ENCODE measurements around the gene LIMS3.
"Not testable (repeated sequence)": the region's sequence is repeated elsewhere in the genome, so short reads cannot be mapped to it uniquely, and the experiment has no call there.

The LIMS3 gene, protein sequence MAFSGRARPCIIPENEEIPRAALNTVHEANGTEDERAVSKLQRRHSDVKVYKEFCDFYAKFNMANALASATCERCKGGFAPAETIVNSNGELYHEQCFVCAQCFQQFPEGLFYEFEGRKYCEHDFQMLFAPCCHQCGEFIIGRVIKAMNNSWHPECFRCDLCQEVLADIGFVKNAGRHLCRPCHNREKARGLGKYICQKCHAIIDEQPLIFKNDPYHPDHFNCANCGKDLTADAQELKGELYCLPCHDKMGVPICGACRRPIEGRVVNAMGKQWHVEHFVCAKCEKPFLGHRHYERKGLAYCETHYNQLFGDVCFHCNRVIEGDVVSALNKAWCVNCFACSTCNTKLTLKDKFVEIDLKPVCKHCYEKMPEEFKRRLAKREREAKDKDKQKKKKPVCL

DNA sequence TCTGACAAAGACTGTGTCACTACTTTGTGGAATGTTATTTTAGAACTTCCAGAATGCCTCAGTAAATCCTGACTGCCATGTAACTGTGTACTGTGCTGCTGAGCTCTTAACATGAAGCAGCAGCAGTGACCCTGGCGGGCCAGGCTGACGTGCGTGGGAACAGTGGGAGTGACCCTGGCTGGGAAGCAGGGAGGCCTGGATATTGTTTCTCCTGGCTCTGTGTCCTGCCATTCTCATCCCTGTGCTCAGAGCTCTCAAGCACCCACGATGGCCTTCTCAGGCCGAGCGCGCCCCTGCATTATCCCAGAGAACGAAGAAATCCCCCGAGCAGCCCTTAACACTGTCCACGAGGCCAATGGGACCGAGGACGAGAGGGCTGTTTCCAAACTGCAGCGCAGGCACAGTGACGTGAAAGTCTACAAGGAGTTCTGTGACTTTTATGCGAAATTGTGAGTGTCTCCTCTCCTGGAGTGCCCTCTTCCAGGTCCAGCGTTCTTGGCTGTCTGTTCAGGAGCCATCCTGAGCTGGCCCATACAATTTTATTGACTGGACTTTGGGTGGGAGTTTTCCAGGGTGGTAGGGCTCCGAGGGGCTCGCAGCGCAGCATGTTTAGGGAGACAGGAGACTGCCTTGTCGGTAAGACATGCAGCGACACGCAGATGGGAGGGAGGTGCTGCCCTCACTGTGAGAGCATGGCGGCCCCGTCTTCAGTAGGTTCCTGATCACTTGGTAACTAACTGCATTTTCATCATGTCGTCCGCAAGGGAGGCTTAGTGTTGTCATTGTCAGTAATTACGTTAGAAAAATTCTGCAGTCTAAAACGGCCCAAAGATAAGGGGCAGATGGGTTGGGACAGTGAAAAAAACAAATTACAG is at the start of gene LIMS3:
LIMS3 (plus strand) TSS at position 227 of the 875 bp plus-strand sequence; CDS start at position 268, 41 bp downstream.
- H3K27ac ChIP-seq; H3K4me1 ChIP-seq; H3K27me3 ChIP-seq (ENCODE audit: control insufficient read depth, insufficient read depth, low read length); H3K4me3 ChIP-seq (ENCODE audit: low read depth, low read length); H2AFZ ChIP-seq; H3K9ac ChIP-seq; H3K36me3 ChIP-seq (ENCODE audit: control insufficient read depth, insufficient read depth, low read length); H3K9me3 ChIP-seq (ENCODE audit: control insufficient read depth, low read length); H3K79me2 ChIP-seq; H3K4me2 ChIP-seq (ENCODE audit: low read length): not testable (repeated sequence)

DNA sequence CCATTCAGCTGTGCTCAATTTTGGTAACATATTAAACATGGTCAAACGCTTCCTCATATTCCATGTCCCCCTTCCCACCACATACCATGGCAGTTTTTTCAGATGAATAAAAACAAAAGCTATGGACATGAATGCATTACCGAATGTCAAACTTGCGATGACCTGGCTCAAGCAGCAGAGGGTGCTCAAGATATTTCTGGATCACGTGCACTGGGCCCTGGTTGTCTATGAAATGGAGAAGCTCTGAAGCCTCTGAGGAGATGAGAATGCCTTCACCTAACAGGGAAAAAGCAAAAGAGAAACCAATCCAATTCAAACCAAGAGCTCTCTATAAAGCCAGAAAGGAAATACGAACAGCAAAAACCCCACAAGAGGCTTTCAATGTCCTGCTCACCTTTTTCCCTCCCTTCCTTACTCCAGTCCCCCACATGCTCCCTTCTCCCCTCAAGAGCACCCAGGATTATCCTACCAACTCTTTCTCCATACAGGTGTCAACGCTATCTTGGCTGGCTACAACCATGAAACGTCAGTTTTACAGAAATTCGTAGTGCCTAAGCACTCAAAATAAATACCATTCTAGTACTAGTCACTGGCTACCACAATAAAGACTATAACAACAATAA is 27.2 kb upstream of the LIMS3 start:
- H3K27me3 ChIP-seq (ENCODE audit: control insufficient read depth, insufficient read depth, low read length); H3K4me3 ChIP-seq (ENCODE audit: low read depth, low read length); H3K9me3 ChIP-seq (ENCODE audit: control insufficient read depth, low read length); H3K4me1 ChIP-seq; H3K4me2 ChIP-seq (ENCODE audit: low read length); H3K79me2 ChIP-seq; H3K27ac ChIP-seq; H3K9ac ChIP-seq; H2AFZ ChIP-seq; H3K36me3 ChIP-seq (ENCODE audit: control insufficient read depth, insufficient read depth, low read length): not testable (repeated sequence)

DNA sequence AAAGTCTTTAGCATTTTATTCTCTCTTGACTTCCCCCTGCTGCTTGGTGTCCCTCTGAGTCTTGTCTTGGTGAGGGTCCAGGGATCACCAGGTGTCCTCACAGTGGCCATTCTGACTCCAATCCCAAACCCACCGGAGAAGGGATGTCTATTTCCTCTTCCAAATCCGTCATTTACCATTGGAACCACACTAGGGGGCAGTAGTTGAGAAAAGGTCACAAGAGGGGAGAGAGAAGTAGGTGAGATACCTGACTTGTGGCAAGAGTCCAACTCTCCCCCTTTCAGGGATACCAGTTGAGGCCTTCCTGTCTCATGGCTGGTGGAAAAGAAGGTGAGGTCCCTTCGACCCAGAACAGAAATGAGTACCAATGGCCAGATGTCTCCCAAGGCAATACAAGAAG is 21.9 kb upstream of the LIMS3 start:
- H3K4me3 ChIP-seq (ENCODE audit: low read depth, low read length); H3K9ac ChIP-seq: not testable (repeated sequence)

DNA sequence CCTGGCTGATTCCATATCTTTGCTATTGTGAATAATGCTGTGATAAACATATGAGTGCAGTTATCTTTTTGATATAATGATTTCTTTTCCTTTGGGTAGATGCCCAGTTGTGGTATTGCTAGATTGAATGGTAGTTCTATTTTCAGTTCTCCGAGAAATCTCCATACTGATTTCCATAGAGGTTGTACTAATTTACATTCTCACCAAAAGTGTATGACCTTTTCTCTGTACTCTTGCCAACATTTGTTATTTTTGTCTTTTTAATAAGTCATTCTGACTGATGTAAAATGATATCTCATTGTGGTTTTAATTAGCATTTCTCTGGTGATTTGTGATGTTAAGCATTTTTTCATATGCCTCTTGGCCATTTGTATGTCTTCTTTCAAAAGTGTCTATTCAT is 16.4 kb upstream of the LIMS3 start:
- H3K79me2 ChIP-seq; H3K4me1 ChIP-seq; H3K36me3 ChIP-seq (ENCODE audit: control insufficient read depth, insufficient read depth, low read length); H2AFZ ChIP-seq; H3K9me3 ChIP-seq (ENCODE audit: control insufficient read depth, low read length); H3K4me3 ChIP-seq (ENCODE audit: low read depth, low read length); H3K27ac ChIP-seq; H3K4me2 ChIP-seq (ENCODE audit: low read length); H3K9ac ChIP-seq; H3K27me3 ChIP-seq (ENCODE audit: control insufficient read depth, insufficient read depth, low read length): not testable (repeated sequence)

More for the DNA sequence above, 21.9 kb upstream of the LIMS3 start:
- H2AFZ ChIP-seq; H3K9me3 ChIP-seq (ENCODE audit: control insufficient read depth, low read length); H3K4me2 ChIP-seq (ENCODE audit: low read length); H3K27ac ChIP-seq; H3K36me3 ChIP-seq (ENCODE audit: control insufficient read depth, insufficient read depth, low read length); H3K4me1 ChIP-seq; H3K27me3 ChIP-seq (ENCODE audit: control insufficient read depth, insufficient read depth, low read length); H3K79me2 ChIP-seq: not testable (repeated sequence)

DNA sequence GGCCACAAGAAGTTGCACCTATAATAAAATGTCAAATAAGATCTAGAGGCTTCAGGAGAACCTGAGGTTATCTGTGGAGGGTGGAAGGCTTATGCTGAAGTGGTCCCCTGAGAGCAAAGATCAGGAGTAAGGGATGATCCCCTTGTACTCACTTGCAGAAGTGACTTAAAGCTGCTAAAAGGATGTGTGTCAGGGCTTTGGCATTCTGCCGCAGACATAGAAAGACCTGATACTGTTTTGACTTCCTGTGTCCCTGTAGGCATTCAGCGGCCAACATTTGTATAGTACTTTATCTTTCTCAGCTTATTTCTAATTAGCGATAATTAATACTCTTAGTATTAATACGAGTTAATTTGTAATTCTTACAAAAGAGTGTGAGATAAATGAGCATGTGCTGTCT is 10.1 kb upstream of the LIMS3 start:
- not testable (repeated sequence) for H2AFZ ChIP-seq; H3K36me3 ChIP-seq (ENCODE audit: control insufficient read depth, insufficient read depth, low read length); H3K79me2 ChIP-seq; H3K4me1 ChIP-seq; H3K27ac ChIP-seq; H3K4me2 ChIP-seq (ENCODE audit: low read length); H3K27me3 ChIP-seq (ENCODE audit: control insufficient read depth, insufficient read depth, low read length); H3K9ac ChIP-seq; H3K4me3 ChIP-seq (ENCODE audit: low read depth, low read length); H3K9me3 ChIP-seq (ENCODE audit: control insufficient read depth, low read length)

DNA sequence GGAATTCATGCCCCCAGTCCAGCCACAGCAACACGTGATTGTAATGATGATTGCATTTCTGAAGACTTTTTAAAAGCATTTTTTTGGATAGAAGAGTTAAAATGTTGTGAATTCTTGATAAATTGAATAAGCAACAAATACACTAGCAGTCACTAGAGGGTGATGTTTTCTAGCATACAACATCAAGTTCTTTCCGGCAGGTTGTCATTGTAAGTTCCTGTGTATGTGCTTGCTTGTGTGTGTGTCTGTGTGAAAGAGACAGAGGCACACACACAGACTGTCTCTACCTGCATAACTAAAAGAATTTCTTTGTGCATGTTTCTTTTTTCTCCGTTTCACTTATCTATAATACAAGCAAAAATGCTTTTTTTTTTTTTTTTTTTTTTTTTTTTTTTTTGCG is 8.6 kb upstream of the LIMS3 start:
- H3K4me1 ChIP-seq; H3K79me2 ChIP-seq; H3K9me3 ChIP-seq (ENCODE audit: control insufficient read depth, low read length); H2AFZ ChIP-seq; H3K4me2 ChIP-seq (ENCODE audit: low read length); H3K27me3 ChIP-seq (ENCODE audit: control insufficient read depth, insufficient read depth, low read length); H3K27ac ChIP-seq; H3K36me3 ChIP-seq (ENCODE audit: control insufficient read depth, insufficient read depth, low read length); H3K9ac ChIP-seq; H3K4me3 ChIP-seq (ENCODE audit: low read depth, low read length): not testable (repeated sequence)

DNA sequence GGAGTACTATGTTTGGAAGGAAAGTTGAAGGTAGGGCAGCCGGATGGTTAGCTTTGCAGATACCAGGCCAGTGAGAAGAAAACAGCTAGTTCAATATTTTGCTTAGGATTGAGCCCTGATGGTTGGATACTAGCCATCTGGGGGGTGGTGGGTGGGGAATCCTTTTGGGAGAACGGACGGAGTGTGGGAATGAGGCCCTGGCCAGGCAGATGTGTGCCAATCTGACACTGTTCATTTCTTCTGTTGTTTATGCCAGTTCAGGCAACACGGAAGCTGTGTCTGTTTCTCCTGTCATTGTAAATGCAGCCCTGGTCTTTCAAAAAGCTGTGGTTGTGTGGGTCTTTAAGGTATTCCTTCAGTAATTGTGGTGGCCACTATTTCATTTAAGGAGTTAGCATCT is 7.5 kb upstream of the LIMS3 start:
- H3K9ac ChIP-seq, H2AFZ ChIP-seq, H3K27ac ChIP-seq: not testable (repeated sequence)

DNA sequence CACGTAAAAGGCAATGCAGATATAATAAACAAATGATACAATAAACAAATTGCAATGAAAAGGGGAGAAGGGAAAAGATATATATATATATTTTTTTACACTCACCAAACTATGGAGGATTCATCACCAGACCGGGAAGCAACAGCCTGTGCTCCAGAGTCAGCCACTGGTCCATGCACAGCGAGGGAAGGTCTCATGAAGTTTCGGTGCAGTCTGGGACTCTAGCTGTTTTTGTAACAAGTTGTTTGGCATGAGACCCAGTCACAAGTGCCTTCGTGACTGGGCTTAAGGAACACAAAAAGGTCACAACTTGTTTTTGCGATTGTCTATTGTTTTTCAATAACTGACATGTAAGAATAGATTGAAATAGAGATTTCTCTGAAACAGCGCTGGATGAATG is 4.8 kb upstream of the LIMS3 start:
- not testable (repeated sequence) for H3K4me1 ChIP-seq; H3K9ac ChIP-seq; H3K79me2 ChIP-seq; H2AFZ ChIP-seq; H3K9me3 ChIP-seq (ENCODE audit: control insufficient read depth, low read length); H3K36me3 ChIP-seq (ENCODE audit: control insufficient read depth, insufficient read depth, low read length); H3K27ac ChIP-seq; H3K4me3 ChIP-seq (ENCODE audit: low read depth, low read length); H3K4me2 ChIP-seq (ENCODE audit: low read length); H3K27me3 ChIP-seq (ENCODE audit: control insufficient read depth, insufficient read depth, low read length)

More for the DNA sequence above, 7.5 kb upstream of the LIMS3 start:
- H3K4me3 ChIP-seq (ENCODE audit: low read depth, low read length); H3K79me2 ChIP-seq; H3K4me1 ChIP-seq; H3K4me2 ChIP-seq (ENCODE audit: low read length); H3K9me3 ChIP-seq (ENCODE audit: control insufficient read depth, low read length); H3K27me3 ChIP-seq (ENCODE audit: control insufficient read depth, insufficient read depth, low read length); H3K36me3 ChIP-seq (ENCODE audit: control insufficient read depth, insufficient read depth, low read length): not testable (repeated sequence)

DNA sequence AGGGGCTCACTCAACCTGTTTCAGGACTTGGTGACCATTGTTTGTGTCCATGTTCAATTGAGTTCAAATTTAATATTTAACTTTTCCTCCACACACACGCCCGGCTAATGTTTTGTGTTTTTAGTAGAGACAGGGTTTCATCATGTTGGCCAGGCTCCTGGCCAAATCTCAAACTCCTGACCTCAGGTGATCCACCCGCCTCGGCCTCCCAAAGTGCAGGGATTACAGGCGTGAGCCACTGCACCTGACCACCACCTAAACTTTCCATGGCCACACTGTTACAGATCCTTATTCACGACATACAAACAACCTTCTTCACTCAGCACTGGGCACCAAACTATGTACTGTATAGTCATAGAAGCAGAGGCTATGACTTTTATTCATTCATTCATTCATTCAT is 4.3 kb upstream of the LIMS3 start:
- H3K4me1 ChIP-seq; H2AFZ ChIP-seq; H3K4me3 ChIP-seq (ENCODE audit: low read depth, low read length); H3K9ac ChIP-seq; H3K79me2 ChIP-seq; H3K4me2 ChIP-seq (ENCODE audit: low read length); H3K36me3 ChIP-seq (ENCODE audit: control insufficient read depth, insufficient read depth, low read length); H3K9me3 ChIP-seq (ENCODE audit: control insufficient read depth, low read length); H3K27ac ChIP-seq; H3K27me3 ChIP-seq (ENCODE audit: control insufficient read depth, insufficient read depth, low read length): not testable (repeated sequence)

DNA sequence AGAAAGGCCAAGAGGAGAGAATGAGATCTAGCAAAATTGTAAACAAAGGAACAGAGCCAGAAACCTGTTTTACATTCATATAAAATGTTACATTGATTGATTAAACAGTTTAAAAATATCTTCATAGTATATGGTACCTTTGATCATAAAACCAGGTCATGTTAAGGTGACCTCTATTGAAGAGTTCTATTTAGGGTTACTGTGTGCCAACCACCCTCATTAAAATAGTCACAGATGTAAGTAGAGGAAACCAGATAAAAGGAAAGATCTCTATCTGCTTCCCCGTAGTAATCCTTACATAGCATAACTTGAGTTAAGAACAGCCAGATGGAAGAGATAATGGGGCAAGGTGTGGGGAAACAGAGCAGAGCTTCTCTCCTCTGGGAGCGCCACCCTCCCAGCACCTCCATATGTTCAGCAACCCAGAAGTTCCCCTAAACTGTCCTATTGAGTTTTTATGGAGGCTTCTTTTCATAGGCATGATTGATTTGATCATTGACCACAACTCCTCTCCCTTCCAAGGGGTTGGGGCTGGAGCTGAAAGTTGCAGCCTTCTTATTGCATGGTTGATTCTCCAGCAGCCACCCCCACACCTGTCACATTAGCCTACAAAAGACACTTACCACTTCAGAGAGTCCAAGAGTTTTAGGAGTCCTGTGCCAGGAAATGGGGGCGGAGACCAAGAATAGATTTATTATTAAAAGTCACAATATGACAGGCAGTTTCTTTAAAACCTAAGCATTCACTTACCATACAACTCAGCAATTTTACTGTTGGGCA is 3.2 kb upstream of the LIMS3 start:
- H3K27ac ChIP-seq; H3K27me3 ChIP-seq (ENCODE audit: control insufficient read depth, insufficient read depth, low read length); H3K9me3 ChIP-seq (ENCODE audit: control insufficient read depth, low read length); H3K36me3 ChIP-seq (ENCODE audit: control insufficient read depth, insufficient read depth, low read length); H3K79me2 ChIP-seq; H2AFZ ChIP-seq; H3K9ac ChIP-seq; H3K4me3 ChIP-seq (ENCODE audit: low read depth, low read length); H3K4me1 ChIP-seq; H3K4me2 ChIP-seq (ENCODE audit: low read length): not testable (repeated sequence)
